Activated naive CD8-positive, alpha-beta T cell treated with anti-CD3 and anti-CD28 coated beads, Interleukin-2, amount 10 ng/mL, durations not matched to agents 7 days and 5 days (primary cell): ENCODE measurements around the gene RAB4B. TPM values are rescaled to one million over a fixed set of nuclear protein-coding genes. Genes with fewer than 3 reads are reported as not detected.
"Not testable (repeated sequence)": the region's sequence is repeated elsewhere in the genome, so short reads cannot be mapped to it uniquely, and the experiment has no call there.

ENCODE experiments used
- ATAC-seq: fragments of 150-1000 bp; cut with Tn5 transposase; one replicate; pipeline ENCODE4 v1.10.0; 2021; ENCODE audit warnings: low read depth, moderate library complexity
- POLR2A ChIA-PET: fragments of 350-600 bp; sonication (Branson Sonifier 250); formaldehyde crosslinking; loops from one replicate; lab custom pipeline; 2021; ENCODE audit warnings: antibody characterized with exemption; lab: Charles Lee
- DNase-seq: peaks from one replicate; pipeline ENCODE4 v3.0.0; 2021
- H3K27ac Mint-ChIP-seq: one replicate; pipeline ENCODE4 v1.8.0; 2022; ENCODE audit warnings: mild to moderate bottlenecking, mixed read lengths
- H3K27me3 Mint-ChIP-seq: one replicate; pipeline ENCODE4 v1.8.0; 2022; ENCODE audit warnings: mild to moderate bottlenecking, moderate library complexity, mixed read lengths
- H3K36me3 Mint-ChIP-seq: one replicate; pipeline ENCODE4 v1.8.0; 2021; ENCODE audit warnings: mild to moderate bottlenecking, mixed read lengths
- H3K4me1 Mint-ChIP-seq: one replicate; pipeline ENCODE4 v1.8.0; 2021; ENCODE audit warnings: mixed read lengths
- H3K4me3 Mint-ChIP-seq: one replicate; pipeline ENCODE4 v1.8.0; 2022; ENCODE audit warnings: mild to moderate bottlenecking, moderate library complexity, mixed read lengths
- H3K9me3 Mint-ChIP-seq: one replicate; pipeline ENCODE4 v1.8.0; 2021; ENCODE audit warnings: mixed read lengths
- total RNA-seq, 2 experiments: library from RNA; stranded (reverse); gene quantifications; one replicate each; pipeline ENCODE4 v1.2.3, GENCODE V29; 2021

RAB4B gene
- total RNA-seq, 2 experiments from 2014 or later: 53.1 to 57.7 TPM

DNA sequence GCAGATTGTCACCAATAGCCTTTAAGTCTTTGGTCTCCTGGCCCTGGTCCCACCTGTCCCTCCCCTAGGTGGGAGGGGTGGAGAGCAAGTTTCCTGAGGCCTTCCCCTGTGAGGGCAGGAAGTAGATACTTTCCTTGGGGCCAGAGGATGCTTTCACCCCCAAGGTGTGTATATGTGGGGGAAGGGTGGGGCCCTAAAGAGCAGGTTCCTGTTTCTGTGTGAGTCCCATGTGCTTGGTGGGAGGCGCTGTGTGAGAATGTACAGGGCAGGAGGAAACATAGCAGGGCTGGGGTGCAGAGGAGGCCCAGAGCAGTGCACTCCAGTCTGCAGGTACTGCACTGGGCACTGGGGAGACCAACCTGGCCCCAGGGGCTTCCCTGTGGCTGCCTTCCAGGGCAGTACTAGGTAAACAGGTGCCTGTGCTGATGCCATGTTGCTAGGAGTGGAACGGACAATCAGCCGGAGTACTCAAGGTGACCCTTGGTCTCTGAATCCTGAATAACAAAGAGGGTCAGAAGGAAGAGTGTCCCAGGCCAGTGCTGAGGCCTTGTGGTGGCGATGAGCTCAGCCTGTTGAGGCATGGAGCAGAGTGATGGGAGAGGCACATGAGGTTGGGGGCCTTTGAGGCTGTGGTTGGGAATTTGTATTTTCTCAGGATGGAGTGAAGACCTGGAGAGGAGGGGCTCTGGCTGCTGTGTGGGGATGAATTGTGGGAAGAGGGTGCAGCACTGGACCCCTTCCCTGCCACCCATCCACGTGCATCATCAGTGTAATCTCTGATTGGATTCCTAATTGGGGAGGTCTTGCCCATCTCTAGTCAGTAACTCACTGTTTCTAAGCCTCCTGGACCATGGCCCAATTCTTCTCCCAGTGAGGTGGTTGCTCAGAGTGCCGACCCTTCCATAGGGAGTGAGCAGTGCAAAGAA lies 26.1 kb downstream of the RAB4B start:
- Mint-ChIP-seq H3K9me3 (no peaks in the 10 kb centered on the region), H3K4me3 (peak overlapping the region; percentile 98), H3K27ac (peak overlapping the region; percentile 93), H3K36me3 (peaks cover 35% of the 10 kb centered on the region), H3K27me3 (no peaks in the 10 kb centered on the region), H3K4me1 (peaks cover 67% of the 10 kb centered on the region)
- peak; percentile 59 for ATAC-seq
- POLR2A ChIA-PET: interaction anchor here (1.0 to 6.1 kb wide), 4 partner anchors 15 to 57 kb away, joined by 3 to 57 read pairs (median 14); partner anchors contain the start of genes ACTMAP, RAB4B and SNRPA
- DNase-seq: peak; percentile 69

- Mint-ChIP-seq H3K4me3 (peak overlapping the region; percentile 98), H3K4me1 (peaks cover 68% of the 10 kb centered on the region), H3K36me3 (peaks cover 34% of the 10 kb centered on the region), H3K27ac (peak overlapping the region; percentile 93), H3K27me3 (no peaks in the 10 kb centered on the region), H3K9me3 (no peaks in the 10 kb centered on the region)
- peak; percentile 43 for DNase-seq
- POLR2A ChIA-PET: interaction anchor here (0.6 to 6.1 kb wide), 5 partner anchors 27 to 121 kb away, joined by 3 to 57 read pairs (median 14); partner anchors contain the start of genes ACTMAP, RAB4B and SNRPA
- ATAC-seq: no peak
Observed at GRCh38 chr19:40804783-40805242, 26.8 kb downstream of the RAB4B start.

DNA sequence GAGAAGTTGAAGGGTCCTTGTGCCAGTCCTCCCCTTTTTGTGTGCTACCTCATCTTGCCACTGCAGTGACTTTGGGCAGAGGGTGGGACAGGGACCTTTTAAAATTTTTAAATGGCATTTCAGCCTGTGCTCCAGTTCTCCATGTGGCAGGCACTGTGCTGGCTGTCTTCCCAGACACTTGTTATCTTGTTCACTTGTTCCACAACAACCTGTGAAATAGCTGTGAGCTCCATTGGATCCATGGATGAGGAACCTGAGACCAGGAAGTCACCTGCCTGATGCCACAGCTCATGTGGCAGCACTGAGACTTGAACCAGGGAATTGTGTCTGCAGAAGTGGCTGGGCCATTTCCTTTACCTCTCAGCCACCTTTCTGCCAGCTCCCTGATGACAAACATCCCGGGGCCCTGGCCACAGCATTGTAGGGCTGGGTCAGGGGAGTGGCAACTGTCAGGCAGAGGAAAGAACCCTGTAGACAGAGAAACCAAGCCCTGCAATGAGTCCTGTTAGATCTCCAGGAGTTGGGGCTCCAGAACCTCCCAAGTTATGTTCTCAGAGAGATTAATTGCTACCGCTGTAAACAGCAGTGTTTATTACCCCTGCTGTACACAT lies 27.3 kb downstream of the RAB4B start:
- Mint-ChIP-seq H3K36me3 (peaks cover 30% of the 10 kb centered on the region), H3K9me3 (no peaks in the 10 kb centered on the region), H3K27ac (peak overlapping the region; percentile 93), H3K27me3 (no peaks in the 10 kb centered on the region), H3K4me3 (peak overlapping the region; percentile 98), H3K4me1 (peaks cover 69% of the 10 kb centered on the region)
- DNase-seq (peak; percentile 55), ATAC-seq (no peak)
- POLR2A ChIA-PET: interaction anchor here (0.6 to 6.1 kb wide), 6 partner anchors 28 to 142 kb away, joined by 3 to 57 read pairs (median 9); partner anchors contain the start of genes ACTMAP, RAB4B and SNRPA

DNA sequence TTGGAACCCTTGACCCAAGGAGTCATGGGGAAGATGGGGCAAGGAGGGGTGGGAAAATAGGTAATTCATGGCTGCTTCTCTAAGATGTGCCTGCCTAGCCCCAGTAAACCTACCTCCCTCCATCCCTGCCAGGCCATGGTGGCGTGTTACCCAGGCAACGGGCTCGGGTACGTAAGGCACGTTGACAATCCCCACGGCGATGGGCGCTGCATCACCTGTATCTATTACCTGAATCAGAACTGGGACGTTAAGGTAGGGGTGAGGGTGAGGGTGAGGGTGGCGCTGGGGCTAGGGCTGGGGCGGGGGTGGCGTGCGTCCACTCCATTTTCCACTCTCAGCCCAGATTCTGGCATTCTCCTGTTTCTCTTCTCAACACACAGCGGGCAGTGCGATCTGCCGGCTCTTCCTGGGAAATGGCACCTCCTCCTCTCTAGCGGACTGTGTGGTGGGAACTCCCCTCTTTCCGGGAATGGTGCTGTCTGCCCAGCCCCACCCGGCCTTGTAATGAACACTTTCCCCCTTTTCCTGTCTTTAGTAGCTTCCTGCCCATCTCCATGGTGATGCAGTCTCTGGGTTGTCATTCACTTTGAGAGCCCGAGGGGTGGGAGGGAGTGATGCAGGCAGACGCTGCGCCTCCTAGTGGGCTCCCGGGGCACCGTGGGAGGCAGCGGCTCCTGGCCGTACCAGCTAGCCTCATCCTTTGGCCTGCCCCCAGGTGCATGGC lies 28.5 kb downstream of the RAB4B start:
- peak overlapping the region; percentile 93 for H3K27ac Mint-ChIP-seq
- peaks cover 32% of the 10 kb centered on the region for H3K36me3 Mint-ChIP-seq

GRCh38 chr19:40807147-40808020 lies 29.3 kb downstream of the RAB4B start:
- no peak for DNase-seq
- Mint-ChIP-seq H3K27ac (peak overlapping the region; percentile 93), H3K27me3 (peaks cover 8% of the 10 kb centered on the region), H3K36me3 (peaks cover 24% of the 10 kb centered on the region), H3K4me3 (peak overlapping the region; percentile 98), H3K4me1 (peaks cover 70% of the 10 kb centered on the region), H3K9me3 (no peaks in the 10 kb centered on the region)
- POLR2A ChIA-PET: interaction anchor here (0.5 to 6.1 kb wide), 8 partner anchors 7 to 57 kb away, joined by 3 to 57 read pairs (median 6); partner anchors contain the start of genes ACTMAP, EGLN2, RAB4B and SNRPA
- ATAC-seq: no peak

More for the DNA sequence above, 28.5 kb downstream of the RAB4B start:
- peak; percentile 40 for ATAC-seq
- Mint-ChIP-seq H3K4me1 (peaks cover 73% of the 10 kb centered on the region), H3K4me3 (peak overlapping the region; percentile 98), H3K9me3 (no peaks in the 10 kb centered on the region), H3K27me3 (peaks cover 3% of the 10 kb centered on the region)
- POLR2A ChIA-PET: interaction anchor here (1.0 to 6.1 kb wide), 7 partner anchors 8 to 144 kb away, joined by 3 to 57 read pairs (median 7); partner anchors contain the start of genes ACTMAP, EGLN2, RAB4B and SNRPA
- DNase-seq: peak; percentile 84

- peak overlapping the region; percentile 79 for H3K27ac Mint-ChIP-seq
- H3K36me3 Mint-ChIP-seq: peaks cover 23% of the 10 kb centered on the region
- H3K4me1 Mint-ChIP-seq: peaks cover 66% of the 10 kb centered on the region
- no peaks in the 10 kb centered on the region for H3K9me3 Mint-ChIP-seq
- H3K27me3 Mint-ChIP-seq: peaks cover 12% of the 10 kb centered on the region
- POLR2A ChIA-PET: interaction anchor here (0.5 to 1.2 kb wide), 2 partner anchors 8 to 19 kb away, joined by 3 to 4 read pairs; no protein-coding TSS in a partner anchor
- H3K4me3 Mint-ChIP-seq: peak overlapping the region; percentile 35
- no peak for DNase-seq
- no peak for ATAC-seq
Observed at GRCh38 chr19:40808021-40808325, 29.9 kb downstream of the RAB4B start.

- DNase-seq: no peak
- Mint-ChIP-seq H3K27ac (no peak overlapping the region), H3K27me3 (peaks cover 12% of the 10 kb centered on the region), H3K4me1 (peaks cover 61% of the 10 kb centered on the region), H3K36me3 (peaks cover 20% of the 10 kb centered on the region), H3K4me3 (no peak overlapping the region), H3K9me3 (no peaks in the 10 kb centered on the region)
- ATAC-seq: no peak
- POLR2A ChIA-PET: interaction anchor here (1.2 kb wide), 1 partner anchor 8 kb away, joined by 3 read pairs; no protein-coding TSS in a partner anchor
Observed at GRCh38 chr19:40808497-40808896, 30.4 kb downstream of the RAB4B start.

GRCh38 chr19:40809358-40810086 lies 31.5 kb downstream of the RAB4B start:
- Mint-ChIP-seq H3K4me3 (peak overlapping the region; percentile 94), H3K36me3 (peaks cover 15% of the 10 kb centered on the region), H3K4me1 (peaks cover 50% of the 10 kb centered on the region), H3K9me3 (no peaks in the 10 kb centered on the region), H3K27ac (no peak overlapping the region), H3K27me3 (peaks cover 16% of the 10 kb centered on the region)
- POLR2A ChIA-PET: no interaction called here
- ATAC-seq (no peak), DNase-seq (no peak)

DNA sequence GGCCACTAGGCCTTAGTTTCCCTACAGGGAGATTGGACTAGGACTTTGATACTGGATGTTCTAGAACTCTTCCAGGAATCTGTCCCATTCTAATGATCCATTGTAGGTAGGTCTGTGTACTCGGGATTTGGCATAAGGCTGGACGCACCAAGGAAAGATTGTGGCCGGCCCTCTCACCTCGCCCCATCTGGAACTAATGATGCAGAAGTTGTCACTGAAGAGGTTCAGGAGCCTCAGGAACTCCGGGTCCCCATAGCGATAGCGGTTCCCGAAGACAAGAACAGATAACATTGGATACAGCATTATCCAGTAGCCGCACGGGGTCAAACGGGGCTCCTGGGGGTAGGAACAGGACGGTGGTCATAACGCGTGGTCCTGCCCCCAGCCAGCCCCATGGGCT lies 32.1 kb downstream of the RAB4B start:
- Mint-ChIP-seq H3K4me3 (peak overlapping the region; percentile 94), H3K9me3 (no peaks in the 10 kb centered on the region), H3K27ac (no peak overlapping the region), H3K36me3 (peaks cover 13% of the 10 kb centered on the region), H3K4me1 (peaks cover 44% of the 10 kb centered on the region), H3K27me3 (peaks cover 20% of the 10 kb centered on the region)
- ATAC-seq (no peak), DNase-seq (no peak)
- POLR2A ChIA-PET: no interaction called here

DNA sequence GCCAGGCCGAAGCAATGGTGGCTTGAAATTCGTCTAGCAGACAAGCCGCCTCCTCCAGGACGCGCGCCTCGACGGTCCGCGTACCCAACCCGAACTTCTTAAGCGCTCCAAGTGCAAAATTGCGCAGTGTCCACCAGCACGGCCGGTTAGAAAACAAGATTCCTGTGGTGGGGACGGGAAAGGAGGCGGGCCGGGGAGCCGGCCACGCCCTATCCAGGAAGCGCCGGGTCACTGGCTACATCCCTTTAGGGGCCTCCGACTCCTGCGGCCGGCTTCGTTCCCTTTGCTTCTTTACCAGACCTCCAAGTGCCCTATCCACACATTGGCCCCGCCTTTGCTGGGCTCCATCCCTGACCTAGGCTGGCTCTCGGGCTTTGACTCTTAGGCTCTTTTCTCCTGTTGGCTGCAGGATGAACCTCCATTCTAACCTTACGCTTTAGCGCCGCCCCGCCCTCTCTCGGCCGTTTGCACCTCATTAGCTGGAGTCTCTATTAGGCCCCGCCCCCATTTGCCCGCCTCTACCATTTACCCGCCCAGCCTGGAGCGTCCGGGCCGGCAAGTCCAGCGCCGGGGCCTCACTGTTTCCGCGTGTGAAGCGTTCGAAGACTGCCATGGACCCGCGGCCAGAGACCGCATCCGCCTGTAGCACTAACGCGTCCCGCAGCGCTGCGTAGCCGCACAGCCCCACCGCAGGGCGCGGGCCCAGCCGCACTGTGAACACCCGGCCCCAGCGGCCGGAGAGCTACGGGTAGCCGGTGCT lies 32.8 kb downstream of the RAB4B start:
- peak; percentile 78 for ATAC-seq
- Mint-ChIP-seq H3K36me3 (peaks cover 12% of the 10 kb centered on the region), H3K27me3 (peaks cover 20% of the 10 kb centered on the region), H3K27ac (peak overlapping the region; percentile 86), H3K4me3 (peak overlapping the region; percentile 94), H3K4me1 (peaks cover 38% of the 10 kb centered on the region)
- POLR2A ChIA-PET, H3K9me3 Mint-ChIP-seq: not testable (repeated sequence)
- peak; percentile 77 for DNase-seq
